Umbilical cord (tissue), 2 donors: ENCODE results near the gene HYLS1. TPM values are rescaled to one million over a fixed set of nuclear protein-coding genes. Genes with fewer than 3 reads are reported as not detected.
A peak's percentile ranks its signal among the peaks of the same experiment; 100 is the strongest.
"Not testable (repeated sequence)": the region's sequence is repeated elsewhere in the genome, so short reads cannot be mapped to it uniquely, and the experiment has no call there.

ENCODE experiments used
- DNase-seq: peaks from one replicate; pipeline ENCODE4 v3.0.0-alpha.2; 2015; ENCODE audit warnings: low spot score
- total RNA-seq: library from RNA; depleted of rRNA; stranded (reverse); fragments of >200 nt; gene quantifications from one replicate; pipeline ENCODE4 v1.2.3, GENCODE V29; 2014; ENCODE audit warnings: low replicate concordance; ENCODE audit not compliant: insufficient read depth

HYLS1 gene
- total RNA-seq: 12.8 TPM

GRCh38 chr11:125887373-125888324 is at the start of gene HYLS1:
TSS of gene HYLS1 (plus strand) at chr11:125887668. CDS start at chr11:125899369, 11,701 bp downstream.
- peak; percentile 98 for DNase-seq

GRCh38 chr11:125842321-125842948 is 45.0 kb upstream of the HYLS1 start:
- no peak for DNase-seq

GRCh38 chr11:125846188-125846587 is 41.3 kb upstream of the HYLS1 start:
- DNase-seq: no peak

- DNase-seq: not testable (repeated sequence)
These were observed 29.8 kb upstream of the HYLS1 start for GRCh38 chr11:125857670-125858069.

- not testable (repeated sequence) for DNase-seq
These were observed 24.7 kb upstream of the HYLS1 start for GRCh38 chr11:125862786-125863185.

GRCh38 chr11:125865354-125865753 is 22.1 kb upstream of the HYLS1 start:
- DNase-seq: not testable (repeated sequence)

GRCh38 chr11:125869521-125869920 is 17.9 kb upstream of the HYLS1 start:
- peak; percentile 50 for DNase-seq

GRCh38 chr11:125871391-125872137 is 15.9 kb upstream of the HYLS1 start:
- no peak for DNase-seq

- DNase-seq: no peak
These were observed 15.4 kb upstream of the HYLS1 start for GRCh38 chr11:125872138-125872491.

- no peak for DNase-seq
These were observed 13.4 kb upstream of the HYLS1 start for GRCh38 chr11:125873881-125874555.

GRCh38 chr11:125874556-125875124 is 12.8 kb upstream of the HYLS1 start:
- DNase-seq: peak; percentile 90

GRCh38 chr11:125881291-125881690 is 6.2 kb upstream of the HYLS1 start:
- DNase-seq: no peak

GRCh38 chr11:125883375-125883774 is 4.1 kb upstream of the HYLS1 start:
- no peak for DNase-seq

- DNase-seq: peak; percentile 63
These were observed 483 bp upstream of the HYLS1 start for GRCh38 chr11:125886997-125887372.

GRCh38 chr11:125890447-125891100 is 3.1 kb downstream of the HYLS1 start:
- no peak for DNase-seq

- DNase-seq: no peak
These were observed 4.6 kb downstream of the HYLS1 start for GRCh38 chr11:125892071-125892470.

- DNase-seq: no peak
These were observed 5.5 kb downstream of the HYLS1 start for GRCh38 chr11:125892994-125893393.

- no peak for DNase-seq
These were observed 14.4 kb downstream of the HYLS1 start for GRCh38 chr11:125901872-125902271.

- no peak for DNase-seq
These were observed 14.9 kb downstream of the HYLS1 start for GRCh38 chr11:125902277-125902926.
